OCI-LY3 (cell line): ENCODE measurements around the gene CAPN10.
"Not testable (repeated sequence)": the region's sequence is repeated elsewhere in the genome, so short reads cannot be mapped to it uniquely, and the experiment has no call there.

Experiments used
- EZH2phosphoT487 ChIP-seq: fragments of 200-600 bp; shearing (Covaris generic); IDR thresholded peaks from 2 replicates; pipeline ENCODE4 v1.6.1; 2018; ENCODE audit warnings: antibody characterized with exemption, mixed run types, low read depth
- TF ChIP-seq, protein P1 (sequence below): fragments of 200-600, 300-600 bp; sonication (generic); IDR thresholded peaks from 2 replicates; pipeline ENCODE4 v1.5.1; 2014; ENCODE audit warnings: antibody characterized with exemption, low read length, low read depth

DNA sequence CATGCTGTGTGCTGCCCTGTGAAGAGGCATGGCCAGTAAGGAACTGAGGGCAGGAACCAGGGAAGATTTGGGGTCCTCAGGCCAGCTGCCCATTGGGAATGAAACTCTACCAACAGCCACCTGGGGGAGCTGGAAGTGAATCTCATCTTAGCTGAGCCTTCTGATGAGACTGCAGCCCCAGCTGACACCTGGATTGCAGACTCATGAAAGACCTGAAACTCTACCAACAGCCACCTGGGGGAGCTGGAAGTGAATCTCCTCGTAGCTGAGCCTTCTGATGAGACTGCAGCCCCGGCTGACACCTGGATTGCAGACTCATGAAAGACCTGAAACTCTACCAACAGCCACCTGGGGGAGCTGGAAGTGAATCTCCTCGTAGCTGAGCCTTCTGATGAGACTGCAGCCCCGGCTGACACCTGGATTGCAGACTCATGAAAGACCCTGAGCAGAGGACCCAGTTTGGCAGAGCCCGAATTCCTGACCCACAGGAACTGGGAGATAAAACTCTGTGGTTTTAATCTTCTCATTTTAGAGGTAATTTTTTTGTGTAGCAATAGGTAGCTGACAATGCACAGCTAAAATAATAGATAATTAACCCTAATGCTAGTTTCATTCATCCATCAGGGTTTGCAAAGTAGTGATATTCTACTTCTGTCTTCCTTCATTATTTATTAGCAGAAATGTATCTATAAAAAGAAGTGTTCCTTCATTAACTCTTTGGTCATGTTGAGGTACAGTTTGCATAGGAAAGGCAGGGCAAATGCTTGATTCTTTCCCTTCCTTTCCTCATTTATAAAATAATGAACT, 30.5 kb downstream of the CAPN10 start:
- TF ChIP-seq, protein P1, sequence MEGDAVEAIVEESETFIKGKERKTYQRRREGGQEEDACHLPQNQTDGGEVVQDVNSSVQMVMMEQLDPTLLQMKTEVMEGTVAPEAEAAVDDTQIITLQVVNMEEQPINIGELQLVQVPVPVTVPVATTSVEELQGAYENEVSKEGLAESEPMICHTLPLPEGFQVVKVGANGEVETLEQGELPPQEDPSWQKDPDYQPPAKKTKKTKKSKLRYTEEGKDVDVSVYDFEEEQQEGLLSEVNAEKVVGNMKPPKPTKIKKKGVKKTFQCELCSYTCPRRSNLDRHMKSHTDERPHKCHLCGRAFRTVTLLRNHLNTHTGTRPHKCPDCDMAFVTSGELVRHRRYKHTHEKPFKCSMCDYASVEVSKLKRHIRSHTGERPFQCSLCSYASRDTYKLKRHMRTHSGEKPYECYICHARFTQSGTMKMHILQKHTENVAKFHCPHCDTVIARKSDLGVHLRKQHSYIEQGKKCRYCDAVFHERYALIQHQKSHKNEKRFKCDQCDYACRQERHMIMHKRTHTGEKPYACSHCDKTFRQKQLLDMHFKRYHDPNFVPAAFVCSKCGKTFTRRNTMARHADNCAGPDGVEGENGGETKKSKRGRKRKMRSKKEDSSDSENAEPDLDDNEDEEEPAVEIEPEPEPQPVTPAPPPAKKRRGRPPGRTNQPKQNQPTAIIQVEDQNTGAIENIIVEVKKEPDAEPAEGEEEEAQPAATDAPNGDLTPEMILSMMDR = not testable (repeated sequence)
- TF ChIP-seq EZH2phosphoT487 = not testable (repeated sequence)
